Natural killer cell (primary cell): ENCODE data around the gene TAF6L. TPM values are rescaled to one million over a fixed set of nuclear protein-coding genes. Genes with fewer than 3 reads are reported as not detected.

Experiments
- ATAC-seq, 3 donors: fragments of 150-1000 bp in 2 of 3; fragments of 200-7000 bp in 1 of 3; cut with Tn5 transposase; 1 replicate in 1 of 3; 2 replicates in 2 of 3; pipeline ENCODE4 v1.10.0; 2021; ENCODE audit warnings: mild to moderate bottlenecking in 2 of 3, moderate library complexity in 2 of 3
- DNase-seq, 2 donors: peaks; one replicate each; pipeline versions ENCODE4 v3.0.0 to v3.0.0-alpha.2; 2013 to 2021; ENCODE audit warnings: mixed read lengths in 1 of 2
- H3K27ac ChIP-seq: one replicate; pipeline ENCODE4 v1.5.1; 2013; ENCODE audit warnings: mild to moderate bottlenecking, low read length
- H3K27me3 ChIP-seq: one replicate; pipeline ENCODE4 v1.6.1; 2013; ENCODE audit warnings: low read length; ENCODE audit not compliant: control insufficient read depth, insufficient read depth
- H3K36me3 ChIP-seq: one replicate; pipeline ENCODE4 v1.6.1; 2013; ENCODE audit warnings: low read length; ENCODE audit not compliant: control insufficient read depth, insufficient read depth
- H3K4me1 ChIP-seq: one replicate; pipeline ENCODE4 v1.6.1; 2013; ENCODE audit warnings: low read length; ENCODE audit not compliant: control insufficient read depth, insufficient read depth
- H3K4me3 ChIP-seq: one replicate; pipeline ENCODE4 v1.5.1; 2013; ENCODE audit warnings: low read length
- H3K9me3 ChIP-seq: one replicate; pipeline ENCODE4 v1.6.1; 2013; ENCODE audit warnings: low read length; ENCODE audit not compliant: control insufficient read depth, insufficient read depth
- H3K27ac Mint-ChIP-seq, 2 donors: one replicate each; pipeline ENCODE4 v1.8.0; 2022; ENCODE audit warnings: mild to moderate bottlenecking in 2 of 2, mixed read lengths in 2 of 2, moderate library complexity in 1 of 2
- H3K27me3 Mint-ChIP-seq, 2 donors: one replicate each; pipeline ENCODE4 v1.8.0; 2022; ENCODE audit warnings: low read depth in 2 of 2, mixed read lengths in 2 of 2
- H3K36me3 Mint-ChIP-seq: one replicate; pipeline ENCODE4 v1.8.0; 2022; ENCODE audit warnings: mixed read lengths
- H3K4me1 Mint-ChIP-seq, 2 donors: one replicate each; pipeline ENCODE4 v1.8.0; 2022; ENCODE audit warnings: mixed read lengths in 2 of 2
- H3K4me3 Mint-ChIP-seq: one replicate; pipeline ENCODE4 v1.8.0; 2022; ENCODE audit warnings: mild to moderate bottlenecking, moderate library complexity, mixed read lengths
- H3K9me3 Mint-ChIP-seq, 2 donors: one replicate each; pipeline ENCODE4 v1.8.0; 2022; ENCODE audit warnings: mixed read lengths in 2 of 2
- CTCF ChIP-seq: fragments of 200-600 bp; IDR thresholded peaks from one replicate; pipeline ENCODE4 v1.8.0; 2022; ENCODE audit warnings: antibody characterized with exemption
- WGBS: methylation state at CpG from one replicate; pipeline ENCODE4 v1.1.7; 2013; ENCODE audit warnings: missing lambda C conversion rate; ENCODE audit not compliant: insufficient coverage; 5-methylcytosine and 5-hydroxymethylcytosine counted together
- intact Hi-C: fragments of 100-400 bp; cut with micrococcal nuclease; formaldehyde crosslinking; loops from one replicate; pipeline ENCODE4 v1.14.2; 2022
- total RNA-seq, 4 donors: library from RNA; stranded (reverse); fragments of 120-200 nt in 1 of 4; gene quantifications; one replicate each; pipeline versions ENCODE4 v1.2.3 to v1.2.4, GENCODE V29; 2013 to 2022

The TAF6L gene
- total RNA-seq, 3 donors from 2014 or later (not counting 1 experiment from before 2014, with no cell fraction given), result 18.4 to 20.3 (median 18.8) TPM

DNA sequence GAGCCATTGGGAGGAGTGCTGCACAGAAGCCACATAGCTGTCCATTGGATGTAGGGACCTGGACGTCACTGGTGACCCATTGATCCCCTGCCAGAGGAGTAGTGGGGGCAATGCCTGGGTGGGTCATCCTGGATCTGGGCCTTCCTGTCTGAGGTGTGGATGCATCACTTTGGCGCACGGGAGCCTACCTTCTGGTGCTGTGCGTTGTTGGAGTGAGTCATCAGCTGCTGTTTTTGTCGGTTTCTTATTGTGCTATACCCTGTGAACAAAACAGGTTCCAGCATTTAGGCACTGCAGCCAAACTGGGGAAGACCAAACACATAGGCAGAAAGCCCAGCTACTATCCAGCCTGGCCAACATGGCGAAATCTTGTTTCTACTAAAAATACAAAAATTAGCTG lies 3.2 kb downstream of the TAF6L start:
- Mint-ChIP-seq H3K36me3 (no peaks in the 10 kb centered on the region), H3K27ac (no peak overlapping the region), H3K4me3 (no peak overlapping the region), H3K4me1 (peaks cover 17 to 29% of the 10 kb centered on the region in 2 donors), H3K9me3 (no peaks in the 10 kb centered on the region), H3K27me3 (no peaks in the 10 kb centered on the region)
- H3K36me3 ChIP-seq, result peaks cover 7% of the 10 kb centered on the region
- no peaks in the 10 kb centered on the region for H3K27me3 ChIP-seq
- WGBS, result 92% methylated on average over 6 of the region's 6 CpGs
- DNase-seq (no peak), ATAC-seq (no peak)
- intact Hi-C loops, result no loop called here
- no peaks in the 10 kb centered on the region for H3K9me3 ChIP-seq
- TF ChIP-seq CTCF, result no peak
- no peak overlapping the region for H3K27ac ChIP-seq
- peaks cover 28% of the 10 kb centered on the region for H3K4me1 ChIP-seq
- no peak overlapping the region for H3K4me3 ChIP-seq

DNA sequence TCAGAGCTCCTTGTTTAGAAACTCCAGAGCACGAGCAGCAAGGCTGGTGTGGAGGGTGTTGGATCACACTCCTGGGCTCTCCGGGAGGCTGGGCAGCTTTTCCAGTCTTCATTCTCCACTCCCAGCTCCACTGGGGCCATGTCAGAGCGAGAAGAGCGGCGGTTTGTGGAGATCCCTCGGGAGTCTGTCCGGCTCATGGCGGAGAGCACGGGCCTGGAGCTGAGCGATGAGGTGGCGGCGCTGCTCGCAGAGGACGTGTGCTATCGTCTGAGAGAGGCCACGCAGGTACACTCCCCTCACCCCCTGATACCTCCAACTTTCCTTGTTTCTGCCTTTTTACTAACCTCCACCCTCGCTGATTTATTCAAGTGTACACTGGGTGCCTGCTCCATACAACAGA lies 4.5 kb downstream of the TAF6L start:
- Histone ChIP-seq H3K4me3 (no peak overlapping the region), H3K36me3 (peaks cover 7% of the 10 kb centered on the region), H3K27ac (no peak overlapping the region), H3K4me1 (peaks cover 19% of the 10 kb centered on the region), H3K27me3 (no peaks in the 10 kb centered on the region), H3K9me3 (no peaks in the 10 kb centered on the region)
- no peak for TF ChIP-seq CTCF
- DNase-seq (no peak), ATAC-seq (no peak)
- Mint-ChIP-seq H3K36me3 (no peaks in the 10 kb centered on the region), H3K4me3 (no peak overlapping the region), H3K4me1 (peaks cover 14 to 18% of the 10 kb centered on the region in 2 donors), H3K9me3 (no peaks in the 10 kb centered on the region), H3K27me3 (no peaks in the 10 kb centered on the region), H3K27ac (peak overlapping the region in 1 of 2 donors; percentile 40)
- intact Hi-C loops, result no loop called here
- WGBS, result 99% methylated on average over 17 of the region's 17 CpGs

DNA sequence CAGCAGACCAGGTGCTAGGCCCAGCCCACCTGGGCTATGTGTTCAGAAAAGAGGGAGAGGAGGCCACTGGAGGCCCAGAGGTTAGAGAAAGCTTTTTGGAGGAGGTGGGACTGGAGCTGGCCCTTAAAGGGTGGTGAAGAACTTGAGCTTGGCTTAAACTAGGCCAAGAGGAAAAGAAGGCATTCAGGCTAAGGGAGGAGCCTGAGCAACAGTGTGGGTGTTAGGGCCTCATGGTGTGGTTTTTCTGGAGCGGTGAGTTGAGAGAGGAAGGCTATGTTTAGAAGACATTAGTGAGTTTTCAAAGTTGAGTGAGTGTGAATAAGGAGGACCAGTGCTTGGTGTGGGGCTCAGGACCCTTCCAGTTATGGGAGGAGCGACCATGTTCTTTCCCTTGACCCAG lies 6.2 kb downstream of the TAF6L start:
- Mint-ChIP-seq H3K9me3 (no peaks in the 10 kb centered on the region), H3K27me3 (no peaks in the 10 kb centered on the region), H3K4me1 (peaks cover 0 to 5% of the 10 kb centered on the region in 2 donors), H3K36me3 (no peaks in the 10 kb centered on the region), H3K27ac (peak overlapping the region; percentile 21 to 52), H3K4me3 (no peak overlapping the region)
- ATAC-seq (peak in 1 of 3 donors; percentile 50), DNase-seq (no peak)
- Histone ChIP-seq H3K9me3 (no peaks in the 10 kb centered on the region), H3K27ac (no peak overlapping the region), H3K27me3 (no peaks in the 10 kb centered on the region), H3K4me1 (peaks cover 6% of the 10 kb centered on the region), H3K36me3 (peaks cover 7% of the 10 kb centered on the region), H3K4me3 (no peak overlapping the region)
- 58% methylated on average over 2 of the region's 2 CpGs for WGBS
- intact Hi-C loops, result no loop called here
- TF ChIP-seq CTCF, result no peak

DNA sequence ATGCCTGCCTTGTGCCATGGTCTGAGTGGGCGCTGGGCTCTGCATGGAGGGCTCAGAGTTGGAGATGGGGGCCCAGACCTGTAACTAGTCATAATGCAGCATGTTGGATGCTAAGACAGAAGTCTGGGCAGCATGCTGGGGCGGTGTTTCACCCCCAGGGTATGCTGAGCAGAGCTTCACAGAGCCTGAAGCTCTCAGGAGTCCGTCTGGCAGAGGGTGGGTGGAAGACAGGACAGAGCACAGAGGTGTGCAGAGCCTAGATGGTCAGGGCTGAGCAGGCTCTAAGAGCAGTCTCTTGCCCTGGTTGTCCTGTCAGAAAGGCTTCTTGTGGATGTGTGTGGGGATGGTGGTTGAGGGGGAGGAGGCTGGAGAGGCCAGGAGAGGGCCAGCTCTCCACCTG lies 7.2 kb downstream of the TAF6L start:
- H3K27me3 Mint-ChIP-seq, result no peaks in the 10 kb centered on the region
- no peak overlapping the region for H3K27ac Mint-ChIP-seq
- peaks cover 0 to 5% of the 10 kb centered on the region in 2 donors for H3K4me1 Mint-ChIP-seq
- Histone ChIP-seq H3K4me1 (peaks cover 3% of the 10 kb centered on the region), H3K27ac (no peak overlapping the region), H3K4me3 (no peak overlapping the region), H3K9me3 (no peaks in the 10 kb centered on the region), H3K27me3 (no peaks in the 10 kb centered on the region), H3K36me3 (peaks cover 7% of the 10 kb centered on the region)
- intact Hi-C loops, result no loop called here
- TF ChIP-seq CTCF, result no peak
- WGBS, result 91% methylated on average over 3 of the region's 3 CpGs
- H3K36me3 Mint-ChIP-seq, result no peaks in the 10 kb centered on the region
- no peak for DNase-seq
- no peaks in the 10 kb centered on the region for H3K9me3 Mint-ChIP-seq
- no peak overlapping the region for H3K4me3 Mint-ChIP-seq
- peak in 1 of 3 donors; percentile 14 for ATAC-seq
